Tibial artery (tissue), 4 donors: ENCODE measurements around the gene OR2G6.
"Not testable (repeated sequence)": the region's sequence is repeated elsewhere in the genome, so short reads cannot be mapped to it uniquely, and the experiment has no call there.

Experiments
- DNase-seq, 2 donors: peaks; one replicate each; pipeline ENCODE4 v3.0.0-alpha.2; 2019
- H3K27ac ChIP-seq, 2 donors: fragments of 200-600 bp; sonication (generic) in 1 of 2; 1 replicate in 1 of 2; 2 replicates in 1 of 2; pipeline ENCODE4 v1.5.1; 2018 to 2019; ENCODE audit warnings: mild to moderate bottlenecking in 1 of 2
- H3K27me3 ChIP-seq, 2 donors: fragments of 200-600 bp; sonication (generic) in 1 of 2; one replicate each; pipeline versions ENCODE4 v1.5.1 to v1.6.0; 2016 to 2019
- H3K36me3 ChIP-seq, 3 donors: fragments of 200-600 bp; sonication (generic) in 2 of 3; one replicate each; pipeline ENCODE4 v1.5.1; 2016 to 2019; ENCODE audit warnings: mild to moderate bottlenecking in 2 of 3
- H3K4me1 ChIP-seq, 4 donors: fragments of 200-600 bp; sonication (generic) in 2 of 4; 1 replicate in 3 of 4; 2 replicates in 1 of 4; pipeline ENCODE4 v1.5.1; 2016 to 2019
- H3K4me3 ChIP-seq, 2 donors: fragments of 200-600 bp; sonication (generic) in 1 of 2; 1 replicate in 1 of 2; 2 replicates in 1 of 2; pipeline ENCODE4 v1.5.1; 2018 to 2019; ENCODE audit warnings: mild to moderate bottlenecking in 2 of 2
- H3K9me3 ChIP-seq, 3 donors: fragments of 200-600 bp; sonication (generic) in 1 of 3; one replicate each; pipeline ENCODE4 v1.5.1; 2016 to 2019
- intact Hi-C: fragments of 100-400 bp; cut with DNase I; formaldehyde crosslinking; loops from one replicate; pipeline ENCODE4 v1.15.0; 2023; ENCODE audit warnings: low total_unique reads
- TF ChIP-seq, protein P1 (sequence below), 2 experiments: fragments of 200-600 bp in 1 of 2; fragments of 450-650 bp in 1 of 2; IDR thresholded peaks; one replicate each; pipeline ENCODE4 v1.5.1; 2017 to 2019; ENCODE audit warnings: antibody characterized with exemption in 2 of 2, mild to moderate bottlenecking in 1 of 2, moderate library complexity in 1 of 2

OR2G6 gene

DNA sequence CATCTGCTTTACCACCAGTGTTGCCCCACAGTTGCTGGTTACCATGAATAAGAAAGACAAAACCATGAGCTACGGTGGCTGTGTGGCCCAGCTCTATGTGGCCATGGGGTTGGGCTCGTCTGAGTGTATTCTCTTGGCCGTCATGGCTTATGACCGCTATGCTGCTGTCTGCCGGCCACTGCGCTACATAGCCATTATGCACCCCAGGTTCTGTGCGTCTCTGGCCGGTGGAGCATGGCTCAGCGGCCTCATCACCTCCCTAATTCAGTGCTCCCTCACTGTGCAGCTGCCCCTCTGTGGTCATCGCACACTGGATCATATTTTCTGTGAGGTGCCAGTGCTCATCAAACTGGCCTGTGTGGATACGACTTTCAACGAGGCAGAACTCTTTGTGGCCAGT is 14.0 kb downstream of the OR2G6 start:
- intact Hi-C loops = no loop called here
- peaks cover 0 to 3% (median 0%) of the 10 kb centered on the region in 3 donors for H3K9me3 ChIP-seq
- no peak overlapping the region for H3K4me3 ChIP-seq
- H3K36me3 ChIP-seq = no peaks in the 10 kb centered on the region
- DNase-seq = peak in 1 of 2 donors; percentile 20
- H3K27ac ChIP-seq = no peak overlapping the region
- no peaks in the 10 kb centered on the region for H3K27me3 ChIP-seq
- no peaks in the 10 kb centered on the region for H3K4me1 ChIP-seq
- TF ChIP-seq, protein P1, sequence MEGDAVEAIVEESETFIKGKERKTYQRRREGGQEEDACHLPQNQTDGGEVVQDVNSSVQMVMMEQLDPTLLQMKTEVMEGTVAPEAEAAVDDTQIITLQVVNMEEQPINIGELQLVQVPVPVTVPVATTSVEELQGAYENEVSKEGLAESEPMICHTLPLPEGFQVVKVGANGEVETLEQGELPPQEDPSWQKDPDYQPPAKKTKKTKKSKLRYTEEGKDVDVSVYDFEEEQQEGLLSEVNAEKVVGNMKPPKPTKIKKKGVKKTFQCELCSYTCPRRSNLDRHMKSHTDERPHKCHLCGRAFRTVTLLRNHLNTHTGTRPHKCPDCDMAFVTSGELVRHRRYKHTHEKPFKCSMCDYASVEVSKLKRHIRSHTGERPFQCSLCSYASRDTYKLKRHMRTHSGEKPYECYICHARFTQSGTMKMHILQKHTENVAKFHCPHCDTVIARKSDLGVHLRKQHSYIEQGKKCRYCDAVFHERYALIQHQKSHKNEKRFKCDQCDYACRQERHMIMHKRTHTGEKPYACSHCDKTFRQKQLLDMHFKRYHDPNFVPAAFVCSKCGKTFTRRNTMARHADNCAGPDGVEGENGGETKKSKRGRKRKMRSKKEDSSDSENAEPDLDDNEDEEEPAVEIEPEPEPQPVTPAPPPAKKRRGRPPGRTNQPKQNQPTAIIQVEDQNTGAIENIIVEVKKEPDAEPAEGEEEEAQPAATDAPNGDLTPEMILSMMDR (IDR thresholded peaks at IDR 0.05) = no peak

DNA sequence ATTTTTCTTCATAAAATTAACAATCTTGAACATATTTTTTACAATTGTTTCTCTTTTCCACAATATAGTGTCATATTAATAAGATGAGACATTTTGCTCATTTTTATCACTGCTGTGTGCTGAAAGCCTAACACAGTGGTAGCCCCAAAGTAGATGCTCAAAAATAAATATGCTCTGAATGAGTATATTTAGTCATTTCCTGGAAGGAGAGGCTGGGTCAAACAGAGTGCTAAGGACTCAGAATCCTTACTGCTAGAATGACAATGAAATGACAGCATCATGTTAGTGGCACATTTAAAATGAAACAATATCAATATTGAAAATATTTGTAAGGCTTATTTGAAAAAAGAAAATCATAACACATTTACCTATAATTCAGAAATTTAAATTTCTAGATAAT is 29.6 kb downstream of the OR2G6 start:
- H3K4me3 ChIP-seq, H3K9me3 ChIP-seq, H3K27ac ChIP-seq, H3K27me3 ChIP-seq, H3K36me3 ChIP-seq, H3K4me1 ChIP-seq, DNase-seq, intact Hi-C loops: not testable (repeated sequence)

DNA sequence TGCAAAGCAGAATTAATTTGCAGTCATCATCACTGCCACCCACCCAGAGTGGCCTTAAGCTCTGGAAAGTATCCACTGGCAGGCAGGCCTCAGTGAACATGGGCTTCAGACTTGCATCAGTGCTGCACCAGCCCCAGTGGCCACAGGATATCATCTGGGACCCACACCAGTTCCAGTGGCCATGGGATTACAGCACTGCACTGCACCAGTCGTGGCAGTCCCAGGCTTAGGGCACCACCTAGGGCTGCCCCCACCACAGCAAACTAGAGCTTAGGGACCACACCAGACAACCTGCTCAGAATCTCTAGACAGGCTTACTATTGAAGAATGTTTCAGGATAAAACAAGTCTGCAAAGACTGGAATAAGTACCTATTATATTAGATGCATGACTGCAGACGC is 39.5 kb downstream of the OR2G6 start:
- H3K27ac ChIP-seq, DNase-seq, intact Hi-C loops, H3K4me3 ChIP-seq, H3K9me3 ChIP-seq, H3K4me1 ChIP-seq, H3K36me3 ChIP-seq, H3K27me3 ChIP-seq: not testable (repeated sequence)

DNA sequence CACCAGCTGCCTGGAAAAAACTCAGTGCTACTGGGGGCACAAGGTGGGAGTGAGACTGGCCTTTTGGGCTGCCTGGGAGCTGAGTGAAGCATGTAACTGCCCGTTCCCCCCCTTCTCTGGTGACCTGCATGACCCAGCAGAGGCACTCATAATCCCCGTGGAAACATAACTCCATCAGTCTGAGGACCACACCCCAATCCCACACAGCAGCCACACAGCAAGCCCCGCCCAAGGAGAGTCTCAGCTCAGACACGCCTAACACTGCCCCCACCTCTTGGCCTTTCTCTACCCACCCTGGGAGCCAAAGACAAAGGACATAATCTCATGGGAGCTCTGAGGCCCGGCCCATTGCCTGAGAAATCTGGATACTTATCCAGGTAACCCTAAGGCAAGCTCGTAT is 43.2 kb downstream of the OR2G6 start:
- H3K36me3 ChIP-seq, DNase-seq, H3K4me3 ChIP-seq, H3K4me1 ChIP-seq, intact Hi-C loops, H3K9me3 ChIP-seq, H3K27me3 ChIP-seq, H3K27ac ChIP-seq: not testable (repeated sequence)

DNA sequence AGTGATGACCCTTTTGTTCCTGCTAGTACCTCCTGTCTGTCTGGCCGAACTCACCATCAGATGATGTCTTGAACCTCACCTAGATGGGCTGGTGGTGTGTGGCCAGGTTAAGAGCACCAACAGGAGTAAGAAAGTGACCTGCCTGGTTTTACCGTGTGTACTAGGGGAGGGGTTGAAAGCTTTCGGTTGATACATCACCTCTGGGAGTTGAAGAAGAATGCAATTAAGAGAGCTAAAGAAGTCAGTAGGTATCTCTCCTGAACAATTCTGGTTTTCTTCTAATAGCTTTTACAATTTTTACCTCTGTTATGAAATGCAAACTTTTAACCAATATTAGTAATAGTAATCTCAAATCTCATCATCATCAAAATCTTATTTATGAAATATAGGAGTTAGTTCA is 54.8 kb downstream of the OR2G6 start, which contains the start of gene OR2T29:
TSS of gene OR2T29 (minus strand) at position 101 of the 400 bp plus-strand sequence. CDS start 3,281 bp downstream, outside the sequence.
- H3K4me3 ChIP-seq, H3K9me3 ChIP-seq, H3K36me3 ChIP-seq, H3K27me3 ChIP-seq, H3K27ac ChIP-seq, intact Hi-C loops, DNase-seq, H3K4me1 ChIP-seq: not testable (repeated sequence)

DNA sequence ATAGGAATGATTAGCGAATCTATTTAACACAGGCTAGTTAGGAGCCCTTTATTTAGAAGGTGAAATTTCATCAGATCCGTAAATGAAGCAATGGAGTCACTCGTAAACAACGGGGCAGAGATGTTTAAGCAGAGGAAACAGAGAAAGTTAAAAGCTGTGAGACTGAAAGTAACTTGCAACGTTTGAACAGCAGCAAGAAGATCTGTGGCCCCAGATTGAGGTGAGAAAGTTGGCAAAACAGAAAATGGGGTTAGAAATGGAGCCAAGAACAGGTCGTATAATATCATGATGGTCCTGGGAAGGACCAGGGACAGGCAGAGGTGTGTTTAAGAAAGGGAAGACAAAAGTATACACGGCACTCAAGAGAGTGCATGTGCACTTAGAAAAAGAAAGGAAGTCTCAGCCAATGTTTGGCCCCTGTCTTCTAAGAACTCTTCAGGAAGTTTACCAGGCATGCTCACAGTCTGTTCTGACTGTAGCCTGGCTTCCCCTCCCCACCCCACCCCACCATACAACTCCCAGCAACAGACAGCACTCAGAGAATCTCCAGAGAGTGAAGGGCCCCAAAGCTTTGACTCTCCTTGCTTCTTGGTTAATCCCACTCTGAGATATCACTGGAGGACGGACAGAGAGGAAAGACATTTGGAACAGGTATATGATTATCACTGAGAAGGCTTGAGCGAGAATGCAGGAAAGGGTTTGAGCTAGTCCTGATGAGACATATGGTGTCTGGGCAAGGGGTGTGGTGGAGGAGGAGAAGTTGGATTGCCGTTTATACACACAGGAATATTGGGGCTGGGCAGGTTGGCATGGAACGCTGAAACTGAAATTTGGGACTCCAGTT is 57.9 kb downstream of the OR2G6 start:
- H3K27ac ChIP-seq, H3K4me1 ChIP-seq, H3K9me3 ChIP-seq, H3K27me3 ChIP-seq, DNase-seq, H3K36me3 ChIP-seq, intact Hi-C loops, H3K4me3 ChIP-seq: not testable (repeated sequence)

DNA sequence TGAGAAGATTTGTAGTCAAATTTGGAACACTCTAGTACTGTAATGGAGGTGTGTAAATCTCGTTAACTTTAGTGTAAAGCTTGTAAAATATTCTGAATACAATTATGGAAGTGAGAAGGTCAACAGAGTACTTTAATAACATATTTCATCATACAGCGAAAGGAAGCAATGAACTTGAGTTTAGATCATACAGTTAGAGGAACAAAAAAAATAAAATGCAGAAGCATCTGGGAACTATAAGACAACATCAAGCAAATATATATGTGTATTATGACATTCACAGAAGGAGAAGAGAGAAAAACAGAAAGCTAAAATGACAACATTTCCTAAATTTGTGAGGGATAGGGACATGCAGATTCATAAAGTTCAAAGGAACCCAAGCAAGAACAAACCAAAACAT is 61.2 kb downstream of the OR2G6 start:
- H3K36me3 ChIP-seq, H3K27me3 ChIP-seq, H3K27ac ChIP-seq, H3K4me3 ChIP-seq, H3K9me3 ChIP-seq, H3K4me1 ChIP-seq, intact Hi-C loops, DNase-seq: not testable (repeated sequence)

DNA sequence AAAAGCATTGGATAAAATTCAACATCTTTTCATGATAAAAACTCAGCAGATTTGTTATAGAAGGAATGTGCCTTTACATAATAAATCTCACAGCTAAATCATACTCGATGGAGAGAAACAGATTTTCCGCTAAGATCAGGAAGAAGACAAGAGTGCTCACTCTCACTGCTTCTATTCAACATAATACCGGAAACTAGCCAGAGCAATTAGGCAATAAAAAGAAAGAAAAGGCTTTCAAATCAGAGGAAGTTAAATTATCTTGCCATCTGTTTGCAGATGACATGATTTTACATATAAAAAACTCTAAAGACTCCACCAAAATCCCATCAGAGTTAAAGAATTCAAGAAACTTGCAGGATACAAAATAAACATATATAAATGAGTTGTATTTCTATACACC is 62.9 kb downstream of the OR2G6 start:
- H3K27ac ChIP-seq, H3K4me3 ChIP-seq, H3K27me3 ChIP-seq, intact Hi-C loops, H3K36me3 ChIP-seq, H3K4me1 ChIP-seq, H3K9me3 ChIP-seq, DNase-seq: not testable (repeated sequence)

DNA sequence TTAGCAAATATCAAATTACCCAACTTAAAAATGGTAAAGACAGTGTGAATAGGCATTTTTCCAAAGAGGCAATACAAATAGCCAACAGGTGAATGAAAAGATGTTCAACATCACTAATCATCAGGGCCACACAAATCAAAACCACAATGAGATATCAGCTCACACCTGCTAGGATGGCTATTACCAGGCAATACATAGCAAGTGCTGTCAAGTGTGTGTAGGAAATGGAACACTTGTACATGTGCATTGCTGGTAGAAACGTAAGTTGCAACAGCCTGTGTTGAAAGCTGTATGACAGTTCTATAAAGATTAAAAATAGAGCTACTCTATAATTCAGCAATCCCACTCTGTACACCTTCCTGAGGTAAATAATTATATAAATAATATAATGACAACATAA is 64.2 kb downstream of the OR2G6 start:
- H3K4me3 ChIP-seq, H3K27ac ChIP-seq, H3K9me3 ChIP-seq, intact Hi-C loops, DNase-seq, H3K27me3 ChIP-seq, H3K4me1 ChIP-seq, H3K36me3 ChIP-seq: not testable (repeated sequence)

DNA sequence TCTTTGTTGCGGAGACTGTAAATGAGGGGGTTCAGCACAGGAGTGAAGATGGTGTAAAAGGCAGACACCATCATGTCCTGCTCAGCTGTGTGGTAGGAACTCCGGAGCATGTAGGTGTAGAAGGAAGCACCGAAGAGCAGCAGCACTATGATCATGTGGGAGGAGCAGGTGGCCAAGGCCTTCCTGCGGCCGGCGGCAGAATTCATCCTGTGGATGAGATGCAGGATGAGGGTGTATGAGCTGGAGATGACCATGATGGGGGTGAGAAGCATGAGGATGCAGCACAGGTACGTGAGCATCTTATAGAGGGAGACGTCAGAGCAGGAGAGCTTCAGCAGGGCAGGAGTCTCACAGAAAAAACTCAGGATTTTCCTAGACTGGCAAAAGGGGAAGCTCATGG is 66.0 kb downstream of the OR2G6 start:
- H3K4me3 ChIP-seq, H3K9me3 ChIP-seq, DNase-seq, H3K4me1 ChIP-seq, H3K27me3 ChIP-seq, H3K36me3 ChIP-seq, intact Hi-C loops, H3K27ac ChIP-seq: not testable (repeated sequence)

DNA sequence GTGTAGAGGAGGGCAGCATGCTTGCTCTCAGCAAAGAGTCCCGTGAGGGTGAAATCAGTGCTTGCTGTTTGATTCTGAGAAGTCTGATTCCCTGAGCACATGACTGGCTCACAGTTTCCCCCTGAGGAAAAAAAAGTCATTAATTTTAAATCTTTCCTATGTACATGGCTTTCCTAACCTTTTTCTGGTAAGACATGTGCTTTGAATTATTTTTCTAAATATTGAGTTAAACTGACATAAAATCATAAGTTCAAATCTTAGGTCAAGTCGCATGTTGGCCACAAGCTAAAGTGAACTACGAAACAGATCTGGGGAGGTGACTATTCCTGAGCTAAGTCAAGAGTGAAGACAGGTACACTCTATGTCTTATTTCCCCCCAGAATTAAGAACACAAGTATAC is 66.8 kb downstream of the OR2G6 start, which contains the start of gene OR2T34:
TSS of gene OR2T34 (minus strand) at position 101 of the 400 bp plus-strand sequence. CDS start at position 101, 0 bp downstream.
- DNase-seq, intact Hi-C loops, H3K9me3 ChIP-seq, H3K36me3 ChIP-seq, H3K4me1 ChIP-seq, H3K4me3 ChIP-seq, H3K27me3 ChIP-seq, H3K27ac ChIP-seq: not testable (repeated sequence)
